ENCODE results near the gene P4HA1. TPM values are rescaled to one million over a fixed set of nuclear protein-coding genes. Genes with fewer than 3 reads are reported as not detected.

Gene P4HA1
- total and polyA plus RNA-seq, 3 donors from 2014 or later = 19.0 to 28.1 (median 20.2) TPM

GRCh38 chr10:73079779-73080541 lies 16.7 kb downstream of the P4HA1 start:
- Histone ChIP-seq H3K4me1 (peaks cover 23% of the 10 kb centered on the region), H3K27ac (no peak overlapping the region), H3K4me3 (no peak overlapping the region), H3K9me3 (no peaks in the 10 kb centered on the region), H3K36me3 (ENCODE audit: low read depth, missing control alignments) (no peaks in the 10 kb centered on the region), H3K27me3 (no peaks in the 10 kb centered on the region)
- 76 to 81% methylated on average over 3 of the region's 3 CpGs for WGBS, 2 donors
- intact Hi-C loops (cut with DNase I; ENCODE audit: low total_unique reads) = no loop called here
- TF ChIP-seq CTCF (IDR thresholded peaks at IDR 0.05) (no peak), POLR2A (IDR thresholded peaks at IDR 0.05) (no peak)
- DNase-seq = no peak

- H3K4me1 ChIP-seq = peaks cover 14% of the 10 kb centered on the region
- DNase-seq = peak; percentile 92
- H3K36me3 ChIP-seq (ENCODE audit: low read depth, missing control alignments) = no peaks in the 10 kb centered on the region
- H3K4me3 ChIP-seq = no peak overlapping the region
- H3K27ac ChIP-seq = peak overlapping the region; percentile 91 to 94
- no peaks in the 10 kb centered on the region for H3K27me3 ChIP-seq
- WGBS, 2 donors = 25 to 29% methylated on average over 6 of the region's 6 CpGs
- no peak for TF ChIP-seq POLR2A (IDR thresholded peaks at IDR 0.05)
- no peak for TF ChIP-seq CTCF (IDR thresholded peaks at IDR 0.05)
- no peaks in the 10 kb centered on the region for H3K9me3 ChIP-seq
- intact Hi-C loops (cut with DNase I; ENCODE audit: low total_unique reads) = no loop called here
Observed at GRCh38 chr10:73076360-73077183, 20.1 kb downstream of the P4HA1 start.

DNA sequence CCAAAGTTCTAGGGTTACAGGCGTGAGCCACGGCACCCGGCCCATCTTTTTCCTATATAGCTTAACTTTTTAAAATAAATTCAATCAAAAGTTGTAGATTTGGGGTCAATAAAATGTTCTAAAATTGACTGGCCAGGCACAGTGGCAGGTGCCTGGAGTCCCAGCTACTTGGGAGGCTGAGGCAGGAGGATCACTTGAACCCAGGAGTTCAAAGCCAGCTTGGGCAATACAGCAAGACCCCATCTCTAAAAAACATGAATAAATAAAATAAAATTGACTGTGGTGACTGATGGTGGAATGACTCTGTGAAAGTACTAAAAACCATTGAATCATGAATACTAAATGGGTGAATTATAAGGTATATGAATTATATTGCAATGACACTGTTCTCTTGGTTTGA lies 20.8 kb downstream of the P4HA1 start:
- H3K4me3 ChIP-seq = no peak overlapping the region
- intact Hi-C loops (cut with DNase I; ENCODE audit: low total_unique reads) = no loop called here
- no peaks in the 10 kb centered on the region for H3K9me3 ChIP-seq
- H3K27ac ChIP-seq = peak overlapping the region; percentile 91 to 94
- TF ChIP-seq CTCF (IDR thresholded peaks at IDR 0.05) = no peak
- TF ChIP-seq POLR2A (IDR thresholded peaks at IDR 0.05) = no peak
- peaks cover 14% of the 10 kb centered on the region for H3K4me1 ChIP-seq
- no peaks in the 10 kb centered on the region for H3K36me3 ChIP-seq (ENCODE audit: low read depth, missing control alignments)
- no peaks in the 10 kb centered on the region for H3K27me3 ChIP-seq
- 96 to 97% methylated on average over 3 of the region's 3 CpGs for WGBS, 2 donors
- no peak for DNase-seq

- intact Hi-C loops (cut with DNase I; ENCODE audit: low total_unique reads) = no loop called here
- H3K4me1 ChIP-seq = peaks cover 14% of the 10 kb centered on the region
- no peak overlapping the region for H3K4me3 ChIP-seq
- H3K9me3 ChIP-seq = no peaks in the 10 kb centered on the region
- TF ChIP-seq CTCF (IDR thresholded peaks at IDR 0.05) (no peak), POLR2A (IDR thresholded peaks at IDR 0.05) (no peak)
- H3K27ac ChIP-seq = no peak overlapping the region
- no peaks in the 10 kb centered on the region for H3K36me3 ChIP-seq (ENCODE audit: low read depth, missing control alignments)
- no peaks in the 10 kb centered on the region for H3K27me3 ChIP-seq
- no peak for DNase-seq
Observed at GRCh38 chr10:73073627-73074026, 23.0 kb downstream of the P4HA1 start.

Data from testis (tissue), 3 donors.